DND-41 (cell line): ENCODE results near the gene TNFSF9.

Experiments used
- EZH2 ChIP-seq: IDR thresholded peaks from 3 replicates; pipeline ENCODE4 v1.6.1; 2012; ENCODE audit warnings: borderline replicate concordance, low read depth, mild to moderate bottlenecking, moderate library complexity, low read length, inconsistent platforms; ENCODE audit not compliant: severe bottlenecking
- TF ChIP-seq, protein P1 (sequence below): IDR thresholded peaks from 2 replicates; pipeline ENCODE4 v1.5.1; 2012; ENCODE audit warnings: borderline replicate concordance, low read length, moderate library complexity, mild to moderate bottlenecking; ENCODE audit not compliant: poor library complexity, severe bottlenecking; ENCODE audit errors: extremely low read depth

GRCh38 chr19:6503407-6504201 is 27.2 kb upstream of the TNFSF9 start:
- TF ChIP-seq, protein P1, sequence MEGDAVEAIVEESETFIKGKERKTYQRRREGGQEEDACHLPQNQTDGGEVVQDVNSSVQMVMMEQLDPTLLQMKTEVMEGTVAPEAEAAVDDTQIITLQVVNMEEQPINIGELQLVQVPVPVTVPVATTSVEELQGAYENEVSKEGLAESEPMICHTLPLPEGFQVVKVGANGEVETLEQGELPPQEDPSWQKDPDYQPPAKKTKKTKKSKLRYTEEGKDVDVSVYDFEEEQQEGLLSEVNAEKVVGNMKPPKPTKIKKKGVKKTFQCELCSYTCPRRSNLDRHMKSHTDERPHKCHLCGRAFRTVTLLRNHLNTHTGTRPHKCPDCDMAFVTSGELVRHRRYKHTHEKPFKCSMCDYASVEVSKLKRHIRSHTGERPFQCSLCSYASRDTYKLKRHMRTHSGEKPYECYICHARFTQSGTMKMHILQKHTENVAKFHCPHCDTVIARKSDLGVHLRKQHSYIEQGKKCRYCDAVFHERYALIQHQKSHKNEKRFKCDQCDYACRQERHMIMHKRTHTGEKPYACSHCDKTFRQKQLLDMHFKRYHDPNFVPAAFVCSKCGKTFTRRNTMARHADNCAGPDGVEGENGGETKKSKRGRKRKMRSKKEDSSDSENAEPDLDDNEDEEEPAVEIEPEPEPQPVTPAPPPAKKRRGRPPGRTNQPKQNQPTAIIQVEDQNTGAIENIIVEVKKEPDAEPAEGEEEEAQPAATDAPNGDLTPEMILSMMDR, result no peak
- no peak for TF ChIP-seq EZH2
